Activated T-helper 1 cell treated with anti-CD3 and anti-CD28 coated beads, Interleukin-12 subunit alpha, Interleukin-12 subunit beta, Interleukin-2, Interleukin-4 antibody, amounts not matched to agents 30 ng/mL and 10 ng/mL and 1 ng/mL, durations not matched to agents 14 hours and 24 hours and 36 hours (primary cell): ENCODE data around the gene CCDC149. TPM values are rescaled to one million over a fixed set of nuclear protein-coding genes. Genes with fewer than 3 reads are reported as not detected.

Experiments
- DNase-seq: peaks from one replicate; pipeline ENCODE4 v3.0.0; 2021; ENCODE audit warnings: low spot score
- H3K27ac Mint-ChIP-seq: one replicate; pipeline ENCODE4 v1.8.0; 2021; ENCODE audit warnings: mild to moderate bottlenecking, mixed read lengths
- H3K27me3 Mint-ChIP-seq: one replicate; pipeline ENCODE4 v1.8.0; 2022; ENCODE audit warnings: mild to moderate bottlenecking, moderate library complexity, mixed read lengths; ENCODE audit not compliant: insufficient read depth
- H3K36me3 Mint-ChIP-seq: one replicate; pipeline ENCODE4 v1.8.0; 2021; ENCODE audit warnings: low read depth, mixed read lengths
- H3K4me1 Mint-ChIP-seq: one replicate; pipeline ENCODE4 v1.8.0; 2021; ENCODE audit warnings: low read depth, mixed read lengths
- H3K4me3 Mint-ChIP-seq: one replicate; pipeline ENCODE4 v1.8.0; 2021; ENCODE audit warnings: mild to moderate bottlenecking, moderate library complexity, mixed read lengths
- H3K9me3 Mint-ChIP-seq: one replicate; pipeline ENCODE4 v1.8.0; 2021; ENCODE audit warnings: mixed read lengths
- intact Hi-C: fragments of 100-400 bp; cut with micrococcal nuclease; formaldehyde crosslinking; loops from one replicate; pipeline ENCODE4 v1.15.1; 2024
- total RNA-seq: library from RNA; stranded (reverse); gene quantifications from 2 replicates; pipeline ENCODE4 v1.2.3, GENCODE V29; 2022

CCDC149 gene
- total RNA-seq, 1 donor from 2014 or later: not detected

DNA sequence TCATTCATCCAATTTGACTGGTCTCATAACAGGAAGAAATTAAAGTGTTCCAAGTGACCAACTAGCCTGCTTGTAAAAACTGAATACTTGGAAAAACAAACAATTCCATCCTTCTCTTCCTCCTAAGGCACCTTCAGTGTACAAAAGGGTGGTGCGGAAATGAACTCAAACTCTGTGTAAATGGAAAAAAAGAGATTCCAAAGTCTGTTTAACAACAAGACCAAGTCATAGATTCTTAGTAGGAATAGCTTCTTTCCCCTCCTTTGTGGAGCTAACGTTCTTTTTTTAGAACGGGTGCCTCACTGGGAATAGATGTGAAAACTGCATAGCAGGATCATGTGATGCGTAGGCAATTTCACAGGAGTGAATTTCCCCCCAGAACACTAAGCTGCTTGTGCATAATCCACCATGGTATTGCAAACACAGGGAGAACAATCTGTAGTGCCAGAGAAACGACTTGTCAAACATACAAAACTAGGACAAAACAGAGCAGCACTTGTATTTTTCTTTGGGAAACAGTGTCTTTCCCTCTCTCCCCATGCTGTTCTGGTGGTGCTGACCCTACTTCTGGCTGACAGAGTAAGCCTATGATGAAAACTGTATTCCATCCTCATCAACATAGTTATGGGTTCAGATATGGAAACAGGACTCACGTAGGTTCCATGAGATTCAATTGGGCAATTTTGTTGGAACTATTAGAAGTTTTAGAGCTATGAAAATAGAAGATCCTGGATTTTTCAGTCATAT is 130.7 kb downstream of the CCDC149 start:
- H3K36me3 Mint-ChIP-seq: no peaks in the 10 kb centered on the region
- peaks cover 4% of the 10 kb centered on the region for H3K9me3 Mint-ChIP-seq
- DNase-seq: no peak
- H3K4me3 Mint-ChIP-seq: no peak overlapping the region
- peaks cover 5% of the 10 kb centered on the region for H3K27me3 Mint-ChIP-seq
- no peaks in the 10 kb centered on the region for H3K4me1 Mint-ChIP-seq
- H3K27ac Mint-ChIP-seq: no peak overlapping the region
- intact Hi-C loops: no loop called here

DNA sequence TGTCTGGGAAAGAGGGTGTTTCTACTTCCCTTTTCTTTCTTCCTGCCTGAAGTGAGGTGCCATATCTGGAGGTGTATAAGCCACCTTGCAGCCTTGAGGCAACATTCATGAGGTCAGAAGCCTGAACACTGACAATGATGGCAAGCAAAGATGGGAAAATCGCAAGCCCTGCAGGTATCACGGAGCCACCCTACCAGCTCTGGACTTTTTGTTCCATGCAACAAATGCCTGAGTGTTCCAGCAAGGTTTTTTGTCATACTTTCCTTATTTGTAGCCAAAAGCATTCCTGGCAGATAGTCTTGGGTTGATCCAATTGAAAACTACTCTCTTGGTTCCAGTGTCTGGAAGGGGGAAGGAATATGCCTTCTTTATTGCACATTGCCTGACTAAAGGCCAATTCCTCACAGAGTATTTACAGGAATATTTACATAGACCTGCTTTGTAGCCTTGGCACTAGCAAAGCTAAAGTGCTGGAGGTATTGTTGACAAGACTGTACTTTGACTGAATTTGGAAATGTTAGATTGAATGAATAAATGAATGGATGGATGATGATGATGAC is 131.8 kb downstream of the CCDC149 start:
- Mint-ChIP-seq H3K27ac (no peak overlapping the region), H3K27me3 (peaks cover 5% of the 10 kb centered on the region), H3K9me3 (no peaks in the 10 kb centered on the region), H3K4me1 (no peaks in the 10 kb centered on the region), H3K36me3 (no peaks in the 10 kb centered on the region), H3K4me3 (no peak overlapping the region)
- intact Hi-C loops: no loop called here
- DNase-seq: no peak

DNA sequence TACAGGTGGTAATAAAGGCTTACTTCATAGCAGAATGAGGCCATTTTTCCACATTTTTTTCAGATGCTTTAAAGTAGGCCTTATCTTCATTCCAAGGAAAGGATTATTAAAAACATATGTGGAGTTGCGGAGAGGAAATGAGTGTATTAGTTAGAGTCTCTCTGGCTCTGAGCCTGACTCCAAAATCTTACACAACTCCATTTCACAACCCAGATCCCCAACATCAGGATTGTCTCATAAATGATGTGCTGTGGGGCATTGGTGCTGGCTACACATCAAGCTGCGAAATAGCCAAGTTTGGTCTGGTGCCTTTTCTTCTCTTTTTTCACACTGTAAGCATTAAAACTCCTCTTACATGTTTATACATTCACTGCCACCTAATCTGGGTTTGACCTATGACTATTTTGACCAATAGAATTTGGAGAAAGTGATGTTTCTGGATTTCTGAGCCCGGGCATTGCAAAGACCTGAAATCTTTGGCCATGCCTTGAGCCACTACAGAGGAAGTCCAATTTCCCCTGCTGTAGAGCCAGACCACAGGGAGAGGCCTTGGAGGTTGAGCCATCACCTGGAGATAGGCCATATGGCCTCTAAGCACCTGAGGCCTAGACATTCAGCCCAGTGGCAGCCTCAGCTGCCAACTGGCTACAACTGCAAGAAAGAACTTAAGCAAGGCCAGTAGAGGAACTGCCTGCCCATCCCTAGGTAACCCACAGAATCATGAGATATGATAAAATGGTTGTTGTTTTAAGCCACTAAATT is 134.2 kb downstream of the CCDC149 start:
- intact Hi-C loops: no loop called here
- Mint-ChIP-seq H3K4me1 (no peaks in the 10 kb centered on the region), H3K27me3 (peaks cover 2% of the 10 kb centered on the region), H3K9me3 (no peaks in the 10 kb centered on the region), H3K4me3 (no peak overlapping the region), H3K27ac (no peak overlapping the region), H3K36me3 (no peaks in the 10 kb centered on the region)
- no peak for DNase-seq

DNA sequence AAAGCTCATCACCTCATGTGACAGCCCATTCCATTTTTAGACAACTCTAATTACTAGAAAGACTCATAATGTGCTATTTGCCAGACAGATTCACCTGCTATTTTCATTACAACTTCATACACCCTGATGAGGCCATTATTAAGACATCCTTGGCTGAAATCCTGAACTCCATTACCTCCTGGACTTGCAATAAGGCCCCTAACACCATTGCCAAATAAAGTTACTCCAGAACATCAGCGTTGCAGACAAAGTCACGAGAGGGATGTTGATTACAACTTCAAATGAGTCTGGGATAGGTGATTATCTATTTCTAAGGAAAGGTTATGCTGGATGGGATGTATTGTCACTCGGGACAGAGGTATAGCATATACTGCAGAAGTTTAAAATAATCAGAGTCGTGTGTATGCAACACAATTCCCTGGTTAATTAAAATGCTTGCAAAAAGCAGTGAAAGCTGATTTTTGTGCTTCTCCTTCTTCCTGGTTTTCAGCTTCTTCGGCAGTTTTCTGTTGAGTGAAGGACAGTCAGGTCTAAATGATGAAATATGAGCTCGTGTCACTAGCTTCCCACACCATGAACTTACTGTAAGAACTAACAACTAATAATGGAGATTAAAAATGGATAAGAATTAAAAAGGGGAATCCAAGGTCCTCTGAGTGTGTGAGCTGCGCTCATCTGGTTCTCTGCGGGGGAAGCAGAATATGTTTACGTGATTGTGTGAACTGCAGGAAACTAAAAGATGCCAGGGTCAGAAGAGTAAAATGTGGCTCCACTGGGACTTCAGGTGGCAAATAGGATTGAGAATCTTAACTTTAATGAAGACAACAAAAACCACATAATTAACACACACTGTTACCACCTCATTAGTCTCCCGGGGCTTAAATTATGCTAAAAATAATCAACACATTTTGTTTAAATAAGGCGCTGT is 135.0 kb downstream of the CCDC149 start:
- Mint-ChIP-seq H3K4me3 (no peak overlapping the region), H3K9me3 (no peaks in the 10 kb centered on the region), H3K36me3 (no peaks in the 10 kb centered on the region), H3K27me3 (no peaks in the 10 kb centered on the region), H3K27ac (no peak overlapping the region), H3K4me1 (no peaks in the 10 kb centered on the region)
- intact Hi-C loops: no loop called here
- DNase-seq: no peak

DNA sequence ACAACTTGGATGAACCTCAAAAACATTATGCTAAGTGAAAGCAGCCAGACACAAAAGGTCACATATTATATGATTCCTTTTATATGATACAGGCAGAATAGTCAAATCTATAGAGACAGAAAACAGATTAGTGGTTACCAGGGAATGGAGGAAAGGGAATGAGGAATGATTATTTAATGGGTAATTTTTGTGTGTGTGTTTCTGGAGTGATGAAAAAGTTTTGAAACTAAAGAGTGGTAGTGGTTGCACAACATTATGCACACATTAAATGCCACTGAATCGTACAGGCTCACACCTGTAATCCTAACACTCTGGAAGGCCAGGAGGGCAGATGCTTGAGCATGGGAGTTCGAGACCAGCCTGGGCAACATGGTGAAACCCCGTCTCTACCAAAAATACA is 137.1 kb downstream of the CCDC149 start:
- Mint-ChIP-seq H3K27me3 (no peaks in the 10 kb centered on the region), H3K36me3 (no peaks in the 10 kb centered on the region), H3K4me1 (no peaks in the 10 kb centered on the region), H3K4me3 (no peak overlapping the region), H3K27ac (no peak overlapping the region), H3K9me3 (peaks cover 5% of the 10 kb centered on the region)
- intact Hi-C loops: no loop called here
- no peak for DNase-seq

DNA sequence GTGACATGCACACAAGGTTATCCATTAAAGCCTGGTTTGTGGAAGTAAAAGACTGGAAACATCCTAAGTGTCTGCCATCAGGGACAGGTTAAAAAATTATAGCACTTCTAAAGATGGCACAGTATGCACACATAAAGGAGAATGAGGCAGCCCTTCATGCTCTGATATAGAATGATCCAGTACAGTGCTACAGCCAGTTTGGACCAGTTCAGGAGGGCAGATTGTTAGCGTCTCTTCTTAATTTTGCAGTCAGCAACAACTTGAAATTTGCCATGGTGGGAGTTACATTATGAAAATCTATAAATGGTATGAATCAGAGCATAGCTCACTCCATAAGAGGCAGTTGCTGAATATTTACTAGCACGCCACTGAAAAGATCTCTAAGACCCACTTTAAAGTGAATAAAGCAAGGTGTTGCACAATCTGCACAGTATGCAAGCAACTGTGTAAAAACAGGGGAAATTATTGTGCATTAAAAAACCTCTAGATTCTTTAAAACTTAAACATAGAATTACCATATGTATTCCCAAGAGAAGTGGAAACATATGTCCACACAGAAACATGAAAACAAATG is 137.7 kb downstream of the CCDC149 start:
- Mint-ChIP-seq H3K27me3 (no peaks in the 10 kb centered on the region), H3K4me3 (no peak overlapping the region), H3K36me3 (no peaks in the 10 kb centered on the region), H3K4me1 (peaks cover 3% of the 10 kb centered on the region), H3K27ac (no peak overlapping the region), H3K9me3 (peaks cover 5% of the 10 kb centered on the region)
- no peak for DNase-seq
- intact Hi-C loops: no loop called here

DNA sequence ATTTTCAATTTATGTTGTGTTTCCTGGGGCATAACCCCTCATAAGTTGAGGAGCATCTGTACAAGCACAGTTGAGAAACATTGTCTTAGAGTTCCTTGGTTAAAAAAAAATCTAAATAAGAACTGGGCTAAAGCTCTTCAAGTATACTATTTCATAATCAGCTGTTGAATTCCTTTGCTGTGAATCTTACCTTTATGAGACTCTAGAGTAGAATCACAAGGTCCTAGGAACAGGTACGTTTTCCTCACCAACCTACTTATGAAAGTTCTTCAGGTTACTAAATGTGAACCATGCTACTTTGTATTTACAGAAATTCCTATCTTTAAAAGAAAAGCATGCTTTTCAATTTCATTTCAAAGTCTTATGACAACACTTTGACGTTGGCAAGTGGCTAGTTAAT is 138.4 kb downstream of the CCDC149 start:
- H3K4me1 Mint-ChIP-seq: peaks cover 8% of the 10 kb centered on the region
- H3K9me3 Mint-ChIP-seq: peaks cover 5% of the 10 kb centered on the region
- intact Hi-C loops: no loop called here
- no peaks in the 10 kb centered on the region for H3K36me3 Mint-ChIP-seq
- DNase-seq: no peak
- H3K4me3 Mint-ChIP-seq: no peak overlapping the region
- H3K27ac Mint-ChIP-seq: no peak overlapping the region
- no peaks in the 10 kb centered on the region for H3K27me3 Mint-ChIP-seq

DNA sequence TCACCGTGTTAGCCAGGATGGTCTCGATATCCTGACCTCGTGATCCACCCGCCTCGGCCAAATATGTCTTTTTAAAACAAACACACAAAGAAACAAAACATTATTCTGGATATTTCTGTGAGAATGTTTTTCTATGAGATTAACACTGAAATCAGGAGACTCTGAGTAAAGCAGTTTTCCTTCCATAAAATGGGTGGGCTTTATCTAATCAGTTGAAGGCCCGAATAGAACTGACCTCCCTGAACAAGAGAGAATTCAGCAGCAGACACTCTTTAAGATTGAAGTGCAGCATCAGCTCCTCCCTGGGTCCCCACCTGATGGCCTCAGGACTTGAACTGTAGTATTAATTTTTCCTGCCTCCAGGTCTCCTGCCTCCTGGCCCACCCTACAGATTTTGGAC is 139.9 kb downstream of the CCDC149 start:
- Mint-ChIP-seq H3K27ac (no peak overlapping the region), H3K27me3 (no peaks in the 10 kb centered on the region), H3K36me3 (no peaks in the 10 kb centered on the region), H3K9me3 (peaks cover 5% of the 10 kb centered on the region), H3K4me3 (no peak overlapping the region), H3K4me1 (peaks cover 8% of the 10 kb centered on the region)
- intact Hi-C loops: no loop called here
- DNase-seq: no peak

DNA sequence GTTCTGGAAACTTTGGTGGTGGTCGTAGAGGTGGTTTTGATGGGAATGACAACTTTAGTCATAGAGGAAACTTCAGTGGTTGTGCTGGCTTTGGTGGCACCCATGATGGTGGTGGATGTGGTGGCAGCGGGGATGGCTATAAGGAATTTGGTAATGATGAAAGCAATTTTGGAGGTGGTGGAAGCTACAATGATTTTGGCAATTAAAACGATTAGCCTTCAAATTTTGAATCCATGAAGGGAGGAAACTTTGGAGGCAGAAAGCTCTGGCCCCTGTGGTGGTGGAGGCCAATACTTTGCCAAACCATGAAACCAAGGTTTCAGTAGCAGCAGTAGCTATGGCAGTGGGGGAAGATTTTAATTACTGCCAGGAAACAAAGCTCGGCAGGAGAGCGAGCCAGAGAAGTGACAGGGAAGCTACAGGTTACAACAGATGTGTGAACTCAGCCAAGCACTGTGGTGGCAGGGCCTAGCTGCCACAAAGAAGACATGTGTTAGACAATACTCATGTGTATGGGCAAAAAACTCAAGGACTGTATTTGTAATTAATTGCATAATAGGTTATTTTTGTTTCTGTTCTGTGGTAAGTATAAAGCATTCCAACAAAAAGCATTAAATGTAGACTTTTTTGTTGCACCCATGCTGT is 140.7 kb downstream of the CCDC149 start:
- Mint-ChIP-seq H3K27me3 (no peaks in the 10 kb centered on the region), H3K27ac (no peak overlapping the region), H3K4me1 (peaks cover 8% of the 10 kb centered on the region), H3K4me3 (no peak overlapping the region), H3K9me3 (peaks cover 5% of the 10 kb centered on the region), H3K36me3 (no peaks in the 10 kb centered on the region)
- no peak for DNase-seq
- intact Hi-C loops: no loop called here

DNA sequence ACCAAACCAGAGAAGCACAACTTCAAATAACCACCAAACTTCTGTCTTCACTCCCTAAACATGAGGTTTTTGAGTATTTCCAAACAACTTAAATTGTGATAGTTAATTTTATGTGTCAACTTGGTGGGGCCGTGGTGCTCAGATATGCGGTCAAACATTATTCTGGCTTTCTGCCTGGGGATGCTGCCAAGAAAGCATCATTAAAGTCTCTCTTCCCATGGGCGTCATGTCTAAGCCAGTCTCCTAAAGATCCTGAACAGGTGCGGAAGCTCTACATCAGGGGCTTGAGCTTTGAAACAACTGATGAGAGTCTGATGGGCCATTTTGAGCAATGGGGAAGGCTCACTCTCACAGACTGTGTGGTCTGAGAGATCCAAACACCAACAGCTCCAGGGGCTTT is 141.6 kb downstream of the CCDC149 start:
- Mint-ChIP-seq H3K9me3 (peaks cover 5% of the 10 kb centered on the region), H3K36me3 (no peaks in the 10 kb centered on the region), H3K27ac (no peak overlapping the region), H3K4me3 (no peak overlapping the region), H3K27me3 (no peaks in the 10 kb centered on the region), H3K4me1 (peaks cover 8% of the 10 kb centered on the region)
- intact Hi-C loops: no loop called here
- no peak for DNase-seq

DNA sequence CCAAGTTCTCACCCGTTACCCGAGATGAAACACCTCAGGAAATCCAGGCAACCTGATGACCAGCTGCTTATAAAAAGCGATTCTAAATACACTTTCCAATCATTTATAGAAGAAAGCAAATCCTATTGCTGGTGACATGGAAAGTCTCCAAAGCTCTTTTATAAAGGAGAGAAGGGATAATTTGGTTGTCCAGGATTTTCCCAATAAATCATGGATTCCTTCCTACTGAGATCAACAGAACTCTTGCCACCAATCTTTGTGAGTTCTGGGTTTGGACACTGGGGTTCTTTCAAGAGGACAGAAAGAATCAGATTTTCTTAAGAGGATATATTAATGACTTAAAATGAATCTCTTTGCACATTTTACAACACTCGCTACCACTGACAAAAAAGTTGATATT is 142.2 kb downstream of the CCDC149 start:
- Mint-ChIP-seq H3K4me3 (no peak overlapping the region), H3K9me3 (peaks cover 5% of the 10 kb centered on the region), H3K27ac (no peak overlapping the region), H3K36me3 (no peaks in the 10 kb centered on the region), H3K4me1 (peaks cover 8% of the 10 kb centered on the region), H3K27me3 (no peaks in the 10 kb centered on the region)
- no peak for DNase-seq
- intact Hi-C loops: no loop called here

DNA sequence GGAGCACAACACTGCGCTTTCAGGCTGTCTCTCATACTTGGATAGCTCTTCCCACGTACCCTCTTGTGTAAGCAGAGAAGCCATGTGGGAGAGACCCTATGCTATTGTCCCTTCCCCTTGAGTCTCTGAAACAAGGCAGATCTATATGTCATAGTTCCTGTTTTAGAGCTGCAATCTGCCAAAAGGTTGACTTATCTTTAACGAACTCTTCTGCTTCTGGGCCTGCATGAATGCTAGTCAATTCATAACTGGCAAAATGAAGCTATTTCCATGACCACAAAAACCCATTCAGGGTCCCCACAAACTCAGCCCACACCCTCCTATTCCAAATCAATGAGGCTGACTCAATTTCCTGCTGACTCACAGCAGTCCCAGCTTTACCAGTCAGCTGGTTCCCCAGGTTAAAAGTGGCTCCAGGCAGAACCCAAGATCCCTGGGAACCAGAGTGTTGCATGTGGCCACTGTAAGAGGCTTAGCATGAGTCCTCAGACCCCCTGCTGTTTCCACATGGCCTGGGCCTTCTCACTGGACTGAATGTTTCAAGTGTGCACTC is 142.7 kb downstream of the CCDC149 start:
- no peak overlapping the region for H3K4me3 Mint-ChIP-seq
- H3K27me3 Mint-ChIP-seq: no peaks in the 10 kb centered on the region
- peak overlapping the region; percentile 42 for H3K27ac Mint-ChIP-seq
- no peaks in the 10 kb centered on the region for H3K36me3 Mint-ChIP-seq
- H3K9me3 Mint-ChIP-seq: peaks cover 5% of the 10 kb centered on the region
- no peak for DNase-seq
- intact Hi-C loops: no loop called here
- H3K4me1 Mint-ChIP-seq: peaks cover 8% of the 10 kb centered on the region
